ENCODE results near the gene RAB37. TPM values are rescaled to one million over a fixed set of nuclear protein-coding genes. Genes with fewer than 3 reads are reported as not detected.
A peak's percentile ranks its signal among the peaks of the same experiment; 100 is the strongest.

Gene RAB37
- total and polyA plus RNA-seq, 9 of the 15 experiments (the other 6 are each of a cell fraction or from before 2014, with no cell fraction given) = 0.03 to 0.27 (median 0.11) TPM; not detected in 4

GRCh38 chr17:74776044-74776962 is 39.2 kb downstream of the RAB37 start, which contains the start of gene NAT9 (continued):
- TF ChIP-seq E2F6 (IDR thresholded peaks at IDR 0.05; ENCODE audit: borderline replicate concordance in 1 of 2, extremely low read depth in 1 of 2, insufficient read depth in 1 of 2, insufficient read length in 1 of 2, low read depth in 1 of 2, low read length in 1 of 2, poor library complexity in 1 of 2, severe bottlenecking in 1 of 2) (peak; percentile 74 to 92), ZNF764 (CRISPR knock-in tag; IDR thresholded peaks at IDR 0.05; ENCODE audit: low read depth) (no peak), ZNF507 (tag; conservative IDR thresholded peaks at IDR 0.05) (no peak), MNT (conservative IDR thresholded peaks at IDR 0.05) (peak; percentile 95 to 98), CBX2 (IDR thresholded peaks at IDR 0.05; ENCODE audit: insufficient read depth, low read length, poor library complexity, severe bottlenecking) (no peak), RFX7 (CRISPR knock-in tag; IDR thresholded peaks at IDR 0.05) (no peak), HINFP (tag; conservative IDR thresholded peaks at IDR 0.05; ENCODE audit: low read depth) (peak; percentile 72; the same call in 1 of the 2 replicates), CAMTA2 (CRISPR knock-in tag; conservative IDR thresholded peaks at IDR 0.05) (no peak), MLLT1 (IDR thresholded peaks at IDR 0.05) (no peak), REST (IDR thresholded peaks at IDR 0.05; ENCODE audit: borderline replicate concordance) (peak; percentile 78), REST (CRISPR knock-in tag; IDR thresholded peaks at IDR 0.05; ENCODE audit: low read depth) (0 out of 2 replicates have a peak, but pooled peaks have one; percentile 81)

Data from K562 (cell line).